SU-DHL-6 (cell line): ENCODE measurements around the gene SYT11.

ENCODE experiments used
- H2AFZ ChIP-seq: fragments of 200-600 bp; sonication (generic); 2 replicates; pipeline ENCODE4 v1.6.1; 2014; ENCODE audit warnings: low read depth, mild to moderate bottlenecking, moderate library complexity, mixed read lengths, antibody characterized with exemption, low read length; ENCODE audit not compliant: severe bottlenecking
- H3F3A ChIP-seq: fragments of 200-600 bp; shearing (Covaris generic); 2 replicates; pipeline ENCODE4 v1.6.0; 2016; ENCODE audit warnings: antibody characterized with exemption, mild to moderate bottlenecking; ENCODE audit not compliant: insufficient read depth
- H3K27ac ChIP-seq: fragments of 200-600 bp; sonication (generic); 2 replicates; pipeline ENCODE4 v1.5.1; 2016; ENCODE audit warnings: low read depth, mild to moderate bottlenecking, low read length, moderate library complexity, mixed read lengths
- H3K27me3 ChIP-seq: fragments of 200-600 bp; sonication (generic), shearing (Covaris generic); 2 replicates; pipeline ENCODE4 v1.6.0; 2014; ENCODE audit warnings: mild to moderate bottlenecking, low read length
- H3K36me3 ChIP-seq: fragments of 200-600 bp; sonication (generic); 2 replicates; pipeline ENCODE4 v1.6.1; 2014; ENCODE audit warnings: mild to moderate bottlenecking, low read length, mixed read lengths
- H3K4me2 ChIP-seq: fragments of 300-600, 200-600 bp; shearing (Covaris generic), sonication (generic); 2 replicates; pipeline ENCODE4 v1.6.0; 2014; ENCODE audit warnings: low read length, low read depth, mild to moderate bottlenecking; ENCODE audit not compliant: poor library complexity, severe bottlenecking
- H3K4me3 ChIP-seq: fragments of 200-600 bp; sonication (generic); 2 replicates; pipeline ENCODE4 v1.5.1; 2014; ENCODE audit warnings: antibody characterized with exemption, low read length, mild to moderate bottlenecking, mixed read lengths; ENCODE audit not compliant: insufficient read depth, poor library complexity, severe bottlenecking
- H3K79me2 ChIP-seq: fragments of 200-600 bp; sonication (generic); 2 replicates; pipeline ENCODE4 v1.6.1; 2014; ENCODE audit warnings: mild to moderate bottlenecking, low read length, moderate library complexity; ENCODE audit not compliant: insufficient read depth
- H3K9ac ChIP-seq: fragments of 200-600 bp; sonication (generic); 2 replicates; pipeline ENCODE4 v1.7.0; 2014; ENCODE audit warnings: mild to moderate bottlenecking, low read length
- H3K9me2 ChIP-seq: fragments of 200-600 bp; sonication (generic); replicated peaks from 2 replicates; pipeline ENCODE4 v1.6.1; 2014; ENCODE audit warnings: low read length; ENCODE audit not compliant: insufficient read depth
- H3K9me3 ChIP-seq: fragments of 200-600 bp; sonication (generic); 2 replicates; pipeline ENCODE4 v1.6.1; 2014; ENCODE audit warnings: low read length, mixed read lengths; ENCODE audit not compliant: insufficient read depth
- H4K20me1 ChIP-seq: fragments of 200-600 bp; sonication (generic); 2 replicates; pipeline ENCODE4 v1.6.1; 2014; ENCODE audit warnings: low read depth, mild to moderate bottlenecking, antibody characterized with exemption, low read length, moderate library complexity, mixed read lengths
- EZH2phosphoT487 ChIP-seq: fragments of 200-600 bp; sonication (generic), shearing (Covaris generic); conservative IDR thresholded peaks from 2 replicates; pipeline ENCODE4 v1.6.1; 2018; ENCODE audit warnings: mild to moderate bottlenecking, antibody characterized with exemption, low read length, moderate library complexity, mixed read lengths
- TF ChIP-seq, protein P1 (sequence below): fragments of 200-600 bp; sonication (generic); IDR thresholded peaks from one replicate; pipeline ENCODE4 v1.5.1; 2017; ENCODE audit warnings: antibody characterized with exemption, mild to moderate bottlenecking, low read length, moderate library complexity; ENCODE audit not compliant: insufficient read depth, poor library complexity, severe bottlenecking

The SYT11 gene

DNA sequence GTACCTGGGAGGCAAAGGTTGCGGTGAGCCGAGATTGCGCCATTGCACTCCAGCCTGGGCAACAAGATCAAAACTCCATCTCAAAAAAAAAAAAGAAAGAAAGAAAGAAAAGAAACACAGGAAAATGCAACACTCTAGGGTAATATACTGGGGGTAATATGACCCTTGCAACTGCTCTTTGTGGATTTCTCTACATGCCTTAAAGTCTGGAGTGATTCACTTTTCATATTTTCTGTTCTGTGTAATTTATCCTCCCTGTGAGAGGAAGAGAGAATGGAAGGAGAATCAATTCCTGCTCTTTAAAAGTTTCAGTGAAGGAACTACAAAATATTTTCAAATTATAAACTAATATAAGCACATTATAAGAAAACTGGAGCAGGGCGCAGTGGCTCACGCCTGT, 29.1 kb downstream of the SYT11 start:
- Histone ChIP-seq H3K9me2 (no peaks in the 10 kb centered on the region), H2AFZ (no peak overlapping the region), H4K20me1 (no peaks in the 10 kb centered on the region), H3K4me3 (no peak overlapping the region), H3K9me3 (no peaks in the 10 kb centered on the region), H3K9ac (no peak overlapping the region), H3K36me3 (no peaks in the 10 kb centered on the region), H3K27me3 (no peaks in the 10 kb centered on the region), H3K79me2 (no peaks in the 10 kb centered on the region), H3F3A (0 out of 2 replicates have a peak, but pooled peaks cover 5% of the 10 kb centered on the region), H3K27ac (no peak overlapping the region), H3K4me2 (no peak overlapping the region)
- TF ChIP-seq, protein P1, sequence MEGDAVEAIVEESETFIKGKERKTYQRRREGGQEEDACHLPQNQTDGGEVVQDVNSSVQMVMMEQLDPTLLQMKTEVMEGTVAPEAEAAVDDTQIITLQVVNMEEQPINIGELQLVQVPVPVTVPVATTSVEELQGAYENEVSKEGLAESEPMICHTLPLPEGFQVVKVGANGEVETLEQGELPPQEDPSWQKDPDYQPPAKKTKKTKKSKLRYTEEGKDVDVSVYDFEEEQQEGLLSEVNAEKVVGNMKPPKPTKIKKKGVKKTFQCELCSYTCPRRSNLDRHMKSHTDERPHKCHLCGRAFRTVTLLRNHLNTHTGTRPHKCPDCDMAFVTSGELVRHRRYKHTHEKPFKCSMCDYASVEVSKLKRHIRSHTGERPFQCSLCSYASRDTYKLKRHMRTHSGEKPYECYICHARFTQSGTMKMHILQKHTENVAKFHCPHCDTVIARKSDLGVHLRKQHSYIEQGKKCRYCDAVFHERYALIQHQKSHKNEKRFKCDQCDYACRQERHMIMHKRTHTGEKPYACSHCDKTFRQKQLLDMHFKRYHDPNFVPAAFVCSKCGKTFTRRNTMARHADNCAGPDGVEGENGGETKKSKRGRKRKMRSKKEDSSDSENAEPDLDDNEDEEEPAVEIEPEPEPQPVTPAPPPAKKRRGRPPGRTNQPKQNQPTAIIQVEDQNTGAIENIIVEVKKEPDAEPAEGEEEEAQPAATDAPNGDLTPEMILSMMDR: no peak
- no peak for TF ChIP-seq EZH2phosphoT487

DNA sequence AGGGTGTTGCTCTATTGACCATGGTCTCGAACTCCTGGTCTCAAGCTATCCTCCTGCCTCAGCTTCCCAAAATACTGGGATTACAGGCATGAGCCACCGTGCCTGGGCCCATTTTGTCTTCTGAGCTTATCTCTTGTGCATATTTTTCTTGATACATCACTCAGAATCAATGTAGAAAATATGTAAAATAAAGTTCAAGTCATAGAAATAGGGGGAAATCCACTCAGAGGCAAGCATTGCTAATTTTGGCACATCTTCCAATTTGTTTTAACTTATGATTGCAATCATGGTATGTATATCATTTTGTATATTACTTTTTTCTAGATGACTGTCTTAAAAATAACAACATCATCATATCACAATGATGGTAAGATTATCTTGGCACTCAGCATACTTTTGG, 30.2 kb downstream of the SYT11 start:
- H3F3A ChIP-seq: 0 out of 2 replicates have a peak, but pooled peaks cover 5% of the 10 kb centered on the region
- no peaks in the 10 kb centered on the region for H3K36me3 ChIP-seq
- no peak overlapping the region for H3K4me2 ChIP-seq
- no peaks in the 10 kb centered on the region for H3K79me2 ChIP-seq
- no peak overlapping the region for H2AFZ ChIP-seq
- TF ChIP-seq EZH2phosphoT487: no peak
- TF ChIP-seq, protein P1: no peak
- H3K4me3 ChIP-seq: no peak overlapping the region
- H3K27ac ChIP-seq: no peak overlapping the region
- H3K9me2 ChIP-seq: no peaks in the 10 kb centered on the region
- no peaks in the 10 kb centered on the region for H3K27me3 ChIP-seq
- H4K20me1 ChIP-seq: no peaks in the 10 kb centered on the region
- no peaks in the 10 kb centered on the region for H3K9me3 ChIP-seq
- H3K9ac ChIP-seq: no peak overlapping the region

- H4K20me1 ChIP-seq: no peaks in the 10 kb centered on the region
- H3K4me2 ChIP-seq: no peak overlapping the region
Measured at GRCh38 chr1:155890251-155890650, 30.9 kb downstream of the SYT11 start.

More at GRCh38 chr1:155890251-155890650, 30.9 kb downstream of the SYT11 start:
- Histone ChIP-seq H3K9me2 (no peaks in the 10 kb centered on the region), H2AFZ (no peak overlapping the region), H3F3A (0 out of 2 replicates have a peak, but pooled peaks cover 5% of the 10 kb centered on the region), H3K9ac (no peak overlapping the region), H3K79me2 (no peaks in the 10 kb centered on the region), H3K4me3 (no peak overlapping the region), H3K9me3 (no peaks in the 10 kb centered on the region), H3K27ac (no peak overlapping the region), H3K36me3 (no peaks in the 10 kb centered on the region), H3K27me3 (no peaks in the 10 kb centered on the region)
- TF ChIP-seq, protein P1: no peak
- no peak for TF ChIP-seq EZH2phosphoT487
